ENCODE measurements around the gene IGFBP2. TPM values are rescaled to one million over a fixed set of nuclear protein-coding genes. Genes with fewer than 3 reads are reported as not detected.

IGFBP2 gene
- total RNA-seq, 1 experiment from 2014 or later: 363 TPM

DNA sequence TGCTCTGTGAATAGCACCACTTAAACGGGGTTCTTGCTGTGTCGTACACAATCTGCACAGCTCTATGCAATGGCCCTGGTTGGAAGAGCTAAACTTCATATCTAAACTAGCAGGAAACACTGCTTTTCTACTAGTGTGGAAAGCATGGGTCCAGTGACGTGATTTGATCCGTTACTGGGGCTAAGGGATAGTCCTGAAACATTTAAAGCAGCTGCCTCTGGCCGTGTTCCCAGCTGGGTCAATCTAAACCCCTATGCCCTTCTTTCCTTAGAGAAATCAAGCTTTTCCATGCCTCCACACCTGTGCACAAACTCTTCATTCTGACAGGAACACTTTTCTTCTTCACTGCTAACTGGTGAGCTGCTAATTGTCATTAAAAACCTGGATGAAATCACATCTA is 67.6 kb downstream of the IGFBP2 start:
- Histone ChIP-seq H3K56ac (ENCODE audit: insufficient read length, low read depth, low read length) (no peak overlapping the region), H2AK5ac (ENCODE audit: insufficient read length, low read length) (no peak overlapping the region), H4K8ac (replicated peaks; ENCODE audit: insufficient read length, low read depth, low read length) (no peak overlapping the region), H3K4me1 (ENCODE audit: insufficient read depth, low read length) (no peaks in the 10 kb centered on the region), H3K27me3 (ENCODE audit: insufficient read depth, low read length) (no peaks in the 10 kb centered on the region; the same call in 1 of the 2 replicates), H2BK20ac (ENCODE audit: low read depth, low read length, poor library complexity, severe bottlenecking) (no peak overlapping the region), H3K4ac (ENCODE audit: low read depth, low read length) (no peak overlapping the region), H2BK120ac (ENCODE audit: low read depth, low read length, poor library complexity, severe bottlenecking) (no peak overlapping the region), H2AFZ (ENCODE audit: low read length) (no peak overlapping the region), H2BK5ac (ENCODE audit: insufficient read length, low read length) (no peak overlapping the region), H2BK15ac (ENCODE audit: low read depth, low read length) (no peak overlapping the region), H3K18ac (ENCODE audit: insufficient read length, low read depth, low read length) (no peak overlapping the region), H3K79me1 (ENCODE audit: insufficient read depth, low read depth, low read length, poor library complexity, severe bottlenecking) (no peaks in the 10 kb centered on the region), H3K23me2 (ENCODE audit: insufficient read length, low read depth, low read length, poor library complexity, severe bottlenecking) (no peaks in the 10 kb centered on the region), H3T11ph (ENCODE audit: low read length) (no peak overlapping the region), H3K9ac (ENCODE audit: extremely low read depth, insufficient read length, low read length) (no peak overlapping the region), H4K91ac (ENCODE audit: insufficient read length, low read depth, low read length) (no peak overlapping the region), H4K20me1 (ENCODE audit: control insufficient read depth, insufficient read depth, insufficient read length) (no peaks in the 10 kb centered on the region), H3K14ac (ENCODE audit: insufficient read depth, low read length) (no peak overlapping the region), H3K9me3 (ENCODE audit: control insufficient read depth, low read depth, low read length) (no peaks in the 10 kb centered on the region), H3K4me2 (ENCODE audit: insufficient read depth, insufficient read length, low read length) (no peak overlapping the region), H3K79me2 (ENCODE audit: insufficient read depth, low read length) (no peaks in the 10 kb centered on the region), H4K5ac (ENCODE audit: insufficient read length, low read depth, low read length) (no peak overlapping the region), H3K27ac (ENCODE audit: insufficient read length, low read depth, low read length) (no peak overlapping the region), H3K23ac (ENCODE audit: insufficient read length, low read depth, low read length) (no peak overlapping the region), H2BK12ac (ENCODE audit: insufficient read length, low read depth, low read length) (no peak overlapping the region)
- peaks cover 25% of the 10 kb centered on the region for H3K27me3 Mint-ChIP-seq (ENCODE audit: low read depth)
- no CpG with 5 or more reads among the region's 5 CpGs for WGBS (ENCODE audit: extremely low coverage, insufficient read length, low lambda C conversion rate)
- H3K27ac Mint-ChIP-seq: no peak overlapping the region
- no peak for DNase-seq
- no peak overlapping the region for H3K4me3 Mint-ChIP-seq
- H3K36me3 Mint-ChIP-seq (ENCODE audit: insufficient read depth in 1 of 3, low read depth in 3 of 3): no peaks in the 10 kb centered on the region
- TF ChIP-seq, protein P1, sequence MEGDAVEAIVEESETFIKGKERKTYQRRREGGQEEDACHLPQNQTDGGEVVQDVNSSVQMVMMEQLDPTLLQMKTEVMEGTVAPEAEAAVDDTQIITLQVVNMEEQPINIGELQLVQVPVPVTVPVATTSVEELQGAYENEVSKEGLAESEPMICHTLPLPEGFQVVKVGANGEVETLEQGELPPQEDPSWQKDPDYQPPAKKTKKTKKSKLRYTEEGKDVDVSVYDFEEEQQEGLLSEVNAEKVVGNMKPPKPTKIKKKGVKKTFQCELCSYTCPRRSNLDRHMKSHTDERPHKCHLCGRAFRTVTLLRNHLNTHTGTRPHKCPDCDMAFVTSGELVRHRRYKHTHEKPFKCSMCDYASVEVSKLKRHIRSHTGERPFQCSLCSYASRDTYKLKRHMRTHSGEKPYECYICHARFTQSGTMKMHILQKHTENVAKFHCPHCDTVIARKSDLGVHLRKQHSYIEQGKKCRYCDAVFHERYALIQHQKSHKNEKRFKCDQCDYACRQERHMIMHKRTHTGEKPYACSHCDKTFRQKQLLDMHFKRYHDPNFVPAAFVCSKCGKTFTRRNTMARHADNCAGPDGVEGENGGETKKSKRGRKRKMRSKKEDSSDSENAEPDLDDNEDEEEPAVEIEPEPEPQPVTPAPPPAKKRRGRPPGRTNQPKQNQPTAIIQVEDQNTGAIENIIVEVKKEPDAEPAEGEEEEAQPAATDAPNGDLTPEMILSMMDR (conservative IDR thresholded peaks at IDR 0.05): no peak
- no peaks in the 10 kb centered on the region for H3K9me3 Mint-ChIP-seq
- H3K4me1 Mint-ChIP-seq: peaks cover 9 to 17% of the 10 kb centered on the region in 2 experiments
